Breast epithelium (tissue), 3 donors: Measurements from ENCODE around the gene EEPD1.

Source experiments
- CTCF ChIP-seq, 3 donors: fragments of 450-650 bp; IDR thresholded peaks; one replicate each; pipeline ENCODE4 v1.5.1; 2016 to 2017; ENCODE audit warnings: antibody characterized with exemption in 3 of 3, mild to moderate bottlenecking in 3 of 3, moderate library complexity in 3 of 3
- POLR2A ChIP-seq: fragments of 450-650 bp; IDR thresholded peaks from one replicate; pipeline ENCODE4 v1.6.1; 2016; ENCODE audit warnings: antibody characterized with exemption, mild to moderate bottlenecking, moderate library complexity
- POLR2AphosphoS5 ChIP-seq, 3 donors: sonication (generic); formaldehyde crosslinking; IDR thresholded peaks; one replicate each; pipeline ENCODE4 v1.6.1; 2017; ENCODE audit warnings: antibody characterized with exemption in 3 of 3

- TF ChIP-seq POLR2A (no peak), CTCF (IDR thresholded peaks at IDR 0.05) (no peak), POLR2AphosphoS5 (IDR thresholded peaks at IDR 0.05) (no peak)
Observed at GRCh38 chr7:36165802-36166201, 12.7 kb downstream of the EEPD1 start.
